ENCODE data around the gene PURB.
"Not testable (repeated sequence)": the region's sequence is repeated elsewhere in the genome, so short reads cannot be mapped to it uniquely, and the experiment has no call there.

PURB gene

GRCh38 chr7:44885394-44886317 is at the start of gene PURB:
PURB (minus strand) TSS chr7:44885530; CDS start chr7:44885348, 182 bp downstream.
- peak; percentile 96 for DNase-seq

GRCh38 chr7:44935016-44935415 is 49.7 kb upstream of the PURB start:
- DNase-seq, result no peak

GRCh38 chr7:44934510-44934909 is 49.2 kb upstream of the PURB start:
- DNase-seq, result not testable (repeated sequence)

GRCh38 chr7:44930921-44931320 is 45.6 kb upstream of the PURB start:
- DNase-seq, result no peak

- no peak for DNase-seq
Observed at GRCh38 chr7:44922351-44922694, 37.0 kb upstream of the PURB start.

- DNase-seq, result peak; percentile 59
Observed at GRCh38 chr7:44921607-44922350, 36.4 kb upstream of the PURB start.

GRCh38 chr7:44920119-44920518 is 34.8 kb upstream of the PURB start:
- no peak for DNase-seq

- DNase-seq, result no peak
Observed at GRCh38 chr7:44918029-44918428, 32.7 kb upstream of the PURB start.

GRCh38 chr7:44917465-44917864 is 32.1 kb upstream of the PURB start:
- DNase-seq, result no peak

- DNase-seq, result peak; percentile 75
Observed at GRCh38 chr7:44914992-44915607, 29.8 kb upstream of the PURB start.

GRCh38 chr7:44912775-44913347 is 27.5 kb upstream of the PURB start:
- no peak for DNase-seq

GRCh38 chr7:44911911-44912310 is 26.6 kb upstream of the PURB start:
- DNase-seq, result no peak

GRCh38 chr7:44909596-44910389 is 24.5 kb upstream of the PURB start:
- DNase-seq, result no peak

GRCh38 chr7:44906965-44907364 is 21.6 kb upstream of the PURB start:
- no peak for DNase-seq

GRCh38 chr7:44905002-44905635 is 19.8 kb upstream of the PURB start:
- DNase-seq, result no peak

GRCh38 chr7:44899443-44899842 is 14.1 kb upstream of the PURB start:
- DNase-seq, result no peak

- no peak for DNase-seq
Observed at GRCh38 chr7:44898039-44898438, 12.7 kb upstream of the PURB start.

- DNase-seq, result no peak
Observed at GRCh38 chr7:44897309-44897708, 12.0 kb upstream of the PURB start.

GRCh38 chr7:44894888-44895580 is 9.7 kb upstream of the PURB start:
- no peak for DNase-seq

- DNase-seq, result no peak
Observed at GRCh38 chr7:44893710-44894234, 8.4 kb upstream of the PURB start.

GRCh38 chr7:44891791-44892190 is 6.5 kb upstream of the PURB start:
- DNase-seq, result no peak

Data from GF-D8 (cell line).